ENCODE data around the gene PDE4B. TPM values are rescaled to one million over a fixed set of nuclear protein-coding genes. Genes with fewer than 3 reads are reported as not detected.

PDE4B gene
- polyA plus RNA-seq, 1 donor from 2014 or later: 135 TPM

- H3K36me3 ChIP-seq (ENCODE audit: insufficient read depth, low read length): no peaks in the 10 kb centered on the region
- H3K4me3 ChIP-seq (ENCODE audit: low read length): no peak overlapping the region
- no peaks in the 10 kb centered on the region for H3F3A ChIP-seq (ENCODE audit: insufficient read depth, low read length, poor library complexity, severe bottlenecking)
- no peak overlapping the region for H3K9ac ChIP-seq (ENCODE audit: low read length)
- H3K4me2 ChIP-seq (ENCODE audit: low read length): no peak overlapping the region
- no peaks in the 10 kb centered on the region for H3K9me2 ChIP-seq (ENCODE audit: insufficient read depth, low read length)
- H3K27me3 ChIP-seq (ENCODE audit: insufficient read depth, low read depth, low read length): no peaks in the 10 kb centered on the region
- no peaks in the 10 kb centered on the region for H3K79me2 ChIP-seq (replicated peaks; ENCODE audit: insufficient read depth, low read length)
- H2AFZ ChIP-seq (ENCODE audit: low read depth, low read length): no peak overlapping the region
- TF ChIP-seq, protein P1, sequence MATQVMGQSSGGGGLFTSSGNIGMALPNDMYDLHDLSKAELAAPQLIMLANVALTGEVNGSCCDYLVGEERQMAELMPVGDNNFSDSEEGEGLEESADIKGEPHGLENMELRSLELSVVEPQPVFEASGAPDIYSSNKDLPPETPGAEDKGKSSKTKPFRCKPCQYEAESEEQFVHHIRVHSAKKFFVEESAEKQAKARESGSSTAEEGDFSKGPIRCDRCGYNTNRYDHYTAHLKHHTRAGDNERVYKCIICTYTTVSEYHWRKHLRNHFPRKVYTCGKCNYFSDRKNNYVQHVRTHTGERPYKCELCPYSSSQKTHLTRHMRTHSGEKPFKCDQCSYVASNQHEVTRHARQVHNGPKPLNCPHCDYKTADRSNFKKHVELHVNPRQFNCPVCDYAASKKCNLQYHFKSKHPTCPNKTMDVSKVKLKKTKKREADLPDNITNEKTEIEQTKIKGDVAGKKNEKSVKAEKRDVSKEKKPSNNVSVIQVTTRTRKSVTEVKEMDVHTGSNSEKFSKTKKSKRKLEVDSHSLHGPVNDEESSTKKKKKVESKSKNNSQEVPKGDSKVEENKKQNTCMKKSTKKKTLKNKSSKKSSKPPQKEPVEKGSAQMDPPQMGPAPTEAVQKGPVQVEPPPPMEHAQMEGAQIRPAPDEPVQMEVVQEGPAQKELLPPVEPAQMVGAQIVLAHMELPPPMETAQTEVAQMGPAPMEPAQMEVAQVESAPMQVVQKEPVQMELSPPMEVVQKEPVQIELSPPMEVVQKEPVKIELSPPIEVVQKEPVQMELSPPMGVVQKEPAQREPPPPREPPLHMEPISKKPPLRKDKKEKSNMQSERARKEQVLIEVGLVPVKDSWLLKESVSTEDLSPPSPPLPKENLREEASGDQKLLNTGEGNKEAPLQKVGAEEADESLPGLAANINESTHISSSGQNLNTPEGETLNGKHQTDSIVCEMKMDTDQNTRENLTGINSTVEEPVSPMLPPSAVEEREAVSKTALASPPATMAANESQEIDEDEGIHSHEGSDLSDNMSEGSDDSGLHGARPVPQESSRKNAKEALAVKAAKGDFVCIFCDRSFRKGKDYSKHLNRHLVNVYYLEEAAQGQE (IDR thresholded peaks at IDR 0.05; ENCODE audit: borderline replicate concordance): no peak
- TF ChIP-seq MXI1 (conservative IDR thresholded peaks at IDR 0.05; ENCODE audit: poor library complexity, severe bottlenecking) (no peak), RAD21 (conservative IDR thresholded peaks at IDR 0.05) (no peak), EP300 (conservative IDR thresholded peaks at IDR 0.05; ENCODE audit: poor library complexity, severe bottlenecking) (no peak), EZH2 (IDR thresholded peaks at IDR 0.05; ENCODE audit: borderline replicate concordance, insufficient read depth, low read length, poor library complexity, severe bottlenecking) (no peak), TAF1 (IDR thresholded peaks at IDR 0.05; ENCODE audit: low read depth) (no peak), CTCF (IDR thresholded peaks at IDR 0.05; ENCODE audit: poor library complexity, severe bottlenecking) (no peak), POLR2AphosphoS5 (IDR thresholded peaks at IDR 0.05) (no peak), SMC3 (conservative IDR thresholded peaks at IDR 0.05; ENCODE audit: poor library complexity) (no peak)
- no peak overlapping the region for H3K27ac ChIP-seq (ENCODE audit: low read length)
- H3K9me3 ChIP-seq (ENCODE audit: low read length): no peaks in the 10 kb centered on the region
- no peaks in the 10 kb centered on the region for H4K20me1 ChIP-seq (ENCODE audit: insufficient read depth)
Measured at GRCh38 chr1:65812065-65812464, 19.4 kb downstream of the PDE4B start.

DNA sequence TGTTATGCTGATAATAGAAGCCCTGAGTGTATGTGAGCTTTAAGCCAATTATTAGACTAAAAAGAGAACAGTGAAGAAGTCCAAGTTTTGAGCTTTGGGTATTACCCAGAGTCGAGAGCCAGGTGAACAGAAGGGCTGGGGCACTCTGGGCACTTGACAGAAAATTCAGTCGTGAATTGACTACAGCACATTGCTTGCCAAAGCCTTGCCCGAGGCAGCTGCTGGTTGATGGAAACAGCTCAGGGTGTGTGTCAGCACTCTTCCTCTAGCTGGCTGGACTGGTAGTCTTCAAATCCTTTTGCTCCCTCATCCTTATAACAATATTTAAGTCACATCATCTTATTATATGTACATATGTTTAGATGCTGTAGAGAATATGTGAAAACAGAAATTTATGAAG is 21.3 kb downstream of the PDE4B start:
- Histone ChIP-seq H2AFZ (ENCODE audit: low read depth, low read length) (no peak overlapping the region), H3K27ac (ENCODE audit: low read length) (no peak overlapping the region), H3F3A (ENCODE audit: insufficient read depth, low read length, poor library complexity, severe bottlenecking) (no peaks in the 10 kb centered on the region), H3K9me3 (ENCODE audit: low read length) (no peaks in the 10 kb centered on the region), H3K9me2 (ENCODE audit: insufficient read depth, low read length) (no peaks in the 10 kb centered on the region), H3K36me3 (ENCODE audit: insufficient read depth, low read length) (no peaks in the 10 kb centered on the region), H3K9ac (ENCODE audit: low read length) (no peak overlapping the region), H3K4me3 (ENCODE audit: low read length) (no peak overlapping the region), H3K4me2 (ENCODE audit: low read length) (no peak overlapping the region), H3K79me2 (replicated peaks; ENCODE audit: insufficient read depth, low read length) (no peaks in the 10 kb centered on the region), H4K20me1 (ENCODE audit: insufficient read depth) (no peaks in the 10 kb centered on the region), H3K27me3 (ENCODE audit: insufficient read depth, low read depth, low read length) (no peaks in the 10 kb centered on the region)
- TF ChIP-seq RAD21 (conservative IDR thresholded peaks at IDR 0.05) (no peak), MXI1 (conservative IDR thresholded peaks at IDR 0.05; ENCODE audit: poor library complexity, severe bottlenecking) (no peak), EZH2 (IDR thresholded peaks at IDR 0.05; ENCODE audit: borderline replicate concordance, insufficient read depth, low read length, poor library complexity, severe bottlenecking) (no peak), SMC3 (conservative IDR thresholded peaks at IDR 0.05; ENCODE audit: poor library complexity) (no peak), CTCF (IDR thresholded peaks at IDR 0.05; ENCODE audit: poor library complexity, severe bottlenecking) (no peak), TAF1 (IDR thresholded peaks at IDR 0.05; ENCODE audit: low read depth) (no peak), POLR2AphosphoS5 (IDR thresholded peaks at IDR 0.05) (no peak), EP300 (conservative IDR thresholded peaks at IDR 0.05; ENCODE audit: poor library complexity, severe bottlenecking) (no peak)
- TF ChIP-seq, protein P1 (IDR thresholded peaks at IDR 0.05; ENCODE audit: borderline replicate concordance): no peak

Data from neural cell (in vitro differentiated cells).